H9 (cell line): ENCODE results near the gene FARS2. TPM values are rescaled to one million over a fixed set of nuclear protein-coding genes. Genes with fewer than 3 reads are reported as not detected.
"Not testable (repeated sequence)": the region's sequence is repeated elsewhere in the genome, so short reads cannot be mapped to it uniquely, and the experiment has no call there.

Source experiments
- DNase-seq: peaks from one replicate; pipeline ENCODE4 v3.0.0-alpha.2; 2017
- H2AFZ ChIP-seq: one replicate; pipeline ENCODE4 v1.6.1; 2013; ENCODE audit warnings: mild to moderate bottlenecking, low read length, control low read depth, moderate library complexity
- H2AK5ac ChIP-seq: 2 replicates; pipeline ENCODE4 v1.6.1; 2013; ENCODE audit warnings: low read length, control low read depth, mixed read lengths; ENCODE audit not compliant: insufficient read length
- H2BK120ac ChIP-seq: one replicate; pipeline ENCODE4 v1.6.1; 2013; ENCODE audit warnings: low read depth, mild to moderate bottlenecking, low read length, control low read depth, inconsistent platforms; ENCODE audit not compliant: poor library complexity, severe bottlenecking
- H2BK12ac ChIP-seq: 2 replicates; pipeline ENCODE4 v1.6.1; 2013; ENCODE audit warnings: low read length, control low read depth, mixed read lengths, low read depth; ENCODE audit not compliant: insufficient read length
- H2BK15ac ChIP-seq: 2 replicates; pipeline ENCODE4 v1.6.1; 2013; ENCODE audit warnings: low read depth, low read length, control low read depth
- H2BK20ac ChIP-seq: one replicate; pipeline ENCODE4 v1.6.1; 2013; ENCODE audit warnings: low read depth, mild to moderate bottlenecking, low read length, control low read depth, inconsistent platforms; ENCODE audit not compliant: poor library complexity, severe bottlenecking
- H2BK5ac ChIP-seq: 2 replicates; pipeline ENCODE4 v1.6.1; 2013; ENCODE audit warnings: low read length, control low read depth, mixed read lengths; ENCODE audit not compliant: insufficient read length
- H3K14ac ChIP-seq: 2 replicates; pipeline ENCODE4 v1.6.1; 2013; ENCODE audit warnings: low read length, control low read depth; ENCODE audit not compliant: insufficient read depth
- H3K18ac ChIP-seq: 2 replicates; pipeline ENCODE4 v1.6.1; 2013; ENCODE audit warnings: low read depth, mild to moderate bottlenecking, mixed read lengths, low read length, control low read depth; ENCODE audit not compliant: insufficient read length
- H3K23ac ChIP-seq: 2 replicates; pipeline ENCODE4 v1.6.1; 2013; ENCODE audit warnings: low read length, control low read depth, mixed read lengths, low read depth; ENCODE audit not compliant: insufficient read length
- H3K23me2 ChIP-seq: 2 replicates; pipeline ENCODE4 v1.6.1; 2013; ENCODE audit warnings: low read depth, mild to moderate bottlenecking, mixed read lengths, low read length, control low read depth; ENCODE audit not compliant: insufficient read length, poor library complexity, severe bottlenecking
- H3K27ac ChIP-seq: 2 replicates; pipeline ENCODE4 v1.5.1; 2013; ENCODE audit warnings: low read length, control low read depth, mixed read lengths, low read depth; ENCODE audit not compliant: insufficient read length
- H3K27me3 ChIP-seq: 2 replicates; pipeline ENCODE4 v1.6.1; 2013; ENCODE audit warnings: low read length, control low read depth, inconsistent platforms; ENCODE audit not compliant: insufficient read depth
- H3K4ac ChIP-seq: 2 replicates; pipeline ENCODE4 v1.6.1; 2013; ENCODE audit warnings: low read depth, mild to moderate bottlenecking, control low read depth, inconsistent platforms, low read length, moderate library complexity
- H3K4me1 ChIP-seq: 2 replicates; pipeline ENCODE4 v1.6.1; 2013; ENCODE audit warnings: low read length, control low read depth, inconsistent platforms; ENCODE audit not compliant: insufficient read depth
- H3K4me2 ChIP-seq: 2 replicates; pipeline ENCODE4 v1.6.1; 2013; ENCODE audit warnings: low read length, control low read depth, mixed read lengths; ENCODE audit not compliant: insufficient read length, insufficient read depth
- H3K56ac ChIP-seq: 2 replicates; pipeline ENCODE4 v1.6.1; 2013; ENCODE audit warnings: low read depth, mild to moderate bottlenecking, mixed read lengths, low read length, control low read depth; ENCODE audit not compliant: insufficient read length
- H3K79me1 ChIP-seq: 2 replicates; pipeline ENCODE4 v1.6.1; 2013; ENCODE audit warnings: low read depth, mild to moderate bottlenecking, moderate library complexity, low read length, control low read depth, inconsistent platforms; ENCODE audit not compliant: insufficient read depth, poor library complexity, severe bottlenecking
- H3K79me2 ChIP-seq: 2 replicates; pipeline ENCODE4 v1.6.1; 2013; ENCODE audit warnings: low read length, control low read depth, inconsistent platforms; ENCODE audit not compliant: insufficient read depth
- H3K9ac ChIP-seq: 2 replicates; pipeline ENCODE4 v1.6.1; 2013; ENCODE audit warnings: low read length, control low read depth, mixed read lengths; ENCODE audit not compliant: insufficient read length; ENCODE audit errors: extremely low read depth
- H3K9me3 ChIP-seq: one replicate; pipeline ENCODE4 v1.6.1; 2013; ENCODE audit warnings: low read depth, low read length, inconsistent platforms; ENCODE audit not compliant: control insufficient read depth
- H3T11ph ChIP-seq: one replicate; pipeline ENCODE4 v1.6.1; 2013; ENCODE audit warnings: mild to moderate bottlenecking, low read length, control low read depth, inconsistent platforms
- H4K20me1 ChIP-seq: one replicate; pipeline ENCODE4 v1.6.1; 2013; ENCODE audit not compliant: control insufficient read depth, insufficient read length, insufficient read depth
- H4K5ac ChIP-seq: 2 replicates; pipeline ENCODE4 v1.6.1; 2013; ENCODE audit warnings: low read depth, mild to moderate bottlenecking, mixed read lengths, low read length, control low read depth; ENCODE audit not compliant: insufficient read length
- H4K8ac ChIP-seq: replicated peaks from 2 replicates; pipeline ENCODE4 v1.6.1; 2013; ENCODE audit warnings: low read length, control low read depth, mixed read lengths, low read depth; ENCODE audit not compliant: insufficient read length
- H4K91ac ChIP-seq: 2 replicates; pipeline ENCODE4 v1.6.1; 2013; ENCODE audit warnings: low read depth, mild to moderate bottlenecking, moderate library complexity, mixed read lengths, low read length, control low read depth; ENCODE audit not compliant: insufficient read length
- H3K27ac Mint-ChIP-seq, 3 experiments: 2 replicates in 2 of 3; 3 replicates in 1 of 3; pipeline ENCODE4 v1.8.0; 2020 to 2021; ENCODE audit warnings: mixed read lengths in 3 of 3, mild to moderate bottlenecking in 1 of 3, moderate library complexity in 1 of 3
- H3K27me3 Mint-ChIP-seq: 2 replicates; pipeline ENCODE4 v1.8.0; 2021; ENCODE audit warnings: low read depth, mild to moderate bottlenecking, moderate library complexity, mixed read lengths
- H3K36me3 Mint-ChIP-seq, 3 experiments: 2 replicates in 2 of 3; 3 replicates in 1 of 3; pipeline ENCODE4 v1.8.0; 2020 to 2021; ENCODE audit warnings: low read depth in 3 of 3, mixed read lengths in 3 of 3; ENCODE audit not compliant: insufficient read depth in 1 of 3
- H3K4me1 Mint-ChIP-seq, 2 experiments: 2 replicates each; pipeline ENCODE4 v1.8.0; 2020; ENCODE audit warnings: mixed read lengths in 2 of 2
- H3K4me3 Mint-ChIP-seq, 2 experiments: 2 replicates in 1 of 2; 3 replicates in 1 of 2; pipeline ENCODE4 v1.8.0; 2020 to 2021; ENCODE audit warnings: mild to moderate bottlenecking in 2 of 2, mixed read lengths in 2 of 2, moderate library complexity in 1 of 2
- H3K9me3 Mint-ChIP-seq, 2 experiments: 2 replicates in 1 of 2; 3 replicates in 1 of 2; pipeline ENCODE4 v1.8.0; 2020; ENCODE audit warnings: mild to moderate bottlenecking in 2 of 2, mixed read lengths in 2 of 2, moderate library complexity in 1 of 2
- WGBS: extraction: QIAGEN DNeasy Blood & Tissue Kit; methylation state at CpG from one replicate; pipeline ENCODE4 v1.1.7; 2013; ENCODE audit warnings: missing lambda C conversion rate, low lambda C conversion rate, mixed read lengths; ENCODE audit not compliant: insufficient read length; ENCODE audit errors: extremely low coverage; 5-methylcytosine and 5-hydroxymethylcytosine counted together
- total RNA-seq: library from RNA; stranded (reverse); gene quantifications from 2 replicates; pipeline ENCODE4 v1.2.1, GENCODE V29; 2021
- TF ChIP-seq, protein P1 (sequence below): fragments of 200-600 bp; sonication (generic); conservative IDR thresholded peaks from 3 replicates; pipeline ENCODE4 v1.8.0; 2021; ENCODE audit warnings: antibody characterized with exemption, mild to moderate bottlenecking

Gene FARS2
- total RNA-seq, 1 experiment from 2014 or later = 8.5 TPM

DNA sequence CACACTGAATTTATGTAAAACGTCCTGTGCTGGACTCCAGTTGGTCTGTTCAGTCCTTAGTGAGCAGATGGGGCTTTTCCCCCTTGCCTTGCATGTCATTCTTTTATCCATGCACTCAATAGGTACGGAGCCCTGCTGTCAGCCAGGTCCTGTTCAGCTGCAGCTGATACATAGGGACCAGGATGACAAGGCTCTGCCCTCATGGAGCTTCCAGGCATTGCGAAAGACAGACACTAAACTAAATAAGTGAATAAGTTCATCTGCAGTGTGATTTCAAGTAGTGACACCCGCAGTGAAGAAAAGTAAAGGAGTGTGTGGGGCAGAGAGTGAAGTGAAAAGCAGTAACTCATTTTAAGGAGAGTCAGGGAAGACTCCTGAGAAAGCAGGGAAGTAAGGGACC, 421.2 kb downstream of the FARS2 start:
- H2BK120ac ChIP-seq = no peak overlapping the region
- no peak for DNase-seq
- H3K4ac ChIP-seq = no peak overlapping the region
- H4K5ac ChIP-seq = no peak overlapping the region
- peaks cover 0 to 3% (median 0%) of the 10 kb centered on the region in 3 experiments; a peak in 3 of 7 replicates for H3K36me3 Mint-ChIP-seq
- H4K8ac ChIP-seq = no peak overlapping the region
- no peak overlapping the region for H2BK20ac ChIP-seq
- H2AK5ac ChIP-seq = no peak overlapping the region
- no peaks in the 10 kb centered on the region for H3K79me2 ChIP-seq
- no peaks in the 10 kb centered on the region for H3K23me2 ChIP-seq
- no peak overlapping the region for H3K56ac ChIP-seq
- no peak overlapping the region for H3K27ac ChIP-seq
- no peak overlapping the region; a peak in 1 of 7 replicates for H3K27ac Mint-ChIP-seq
- peaks cover 2 to 3% of the 10 kb centered on the region in 2 experiments; a peak in 2 of 5 replicates for H3K9me3 Mint-ChIP-seq
- H2BK15ac ChIP-seq = no peak overlapping the region
- no peak overlapping the region for H2AFZ ChIP-seq
- TF ChIP-seq, protein P1, sequence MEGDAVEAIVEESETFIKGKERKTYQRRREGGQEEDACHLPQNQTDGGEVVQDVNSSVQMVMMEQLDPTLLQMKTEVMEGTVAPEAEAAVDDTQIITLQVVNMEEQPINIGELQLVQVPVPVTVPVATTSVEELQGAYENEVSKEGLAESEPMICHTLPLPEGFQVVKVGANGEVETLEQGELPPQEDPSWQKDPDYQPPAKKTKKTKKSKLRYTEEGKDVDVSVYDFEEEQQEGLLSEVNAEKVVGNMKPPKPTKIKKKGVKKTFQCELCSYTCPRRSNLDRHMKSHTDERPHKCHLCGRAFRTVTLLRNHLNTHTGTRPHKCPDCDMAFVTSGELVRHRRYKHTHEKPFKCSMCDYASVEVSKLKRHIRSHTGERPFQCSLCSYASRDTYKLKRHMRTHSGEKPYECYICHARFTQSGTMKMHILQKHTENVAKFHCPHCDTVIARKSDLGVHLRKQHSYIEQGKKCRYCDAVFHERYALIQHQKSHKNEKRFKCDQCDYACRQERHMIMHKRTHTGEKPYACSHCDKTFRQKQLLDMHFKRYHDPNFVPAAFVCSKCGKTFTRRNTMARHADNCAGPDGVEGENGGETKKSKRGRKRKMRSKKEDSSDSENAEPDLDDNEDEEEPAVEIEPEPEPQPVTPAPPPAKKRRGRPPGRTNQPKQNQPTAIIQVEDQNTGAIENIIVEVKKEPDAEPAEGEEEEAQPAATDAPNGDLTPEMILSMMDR = no peak
- no peaks in the 10 kb centered on the region for H3K27me3 ChIP-seq
- H3K9me3 ChIP-seq = no peaks in the 10 kb centered on the region
- no peak overlapping the region for H2BK12ac ChIP-seq
- peaks cover 10 to 13% of the 10 kb centered on the region in 2 experiments for H3K4me1 Mint-ChIP-seq
- no peak overlapping the region for H3K23ac ChIP-seq
- no peak overlapping the region for H3K4me2 ChIP-seq
- H3K27me3 Mint-ChIP-seq = no peaks in the 10 kb centered on the region
- WGBS = no CpG with 5 or more reads among the region's 4 CpGs
- H3K4me3 Mint-ChIP-seq = no peak overlapping the region
- H3T11ph ChIP-seq = no peak overlapping the region
- H3K4me1 ChIP-seq = peaks cover 11% of the 10 kb centered on the region
- no peak overlapping the region for H3K9ac ChIP-seq
- H4K91ac ChIP-seq = no peak overlapping the region
- no peak overlapping the region for H3K14ac ChIP-seq
- H4K20me1 ChIP-seq = no peaks in the 10 kb centered on the region
- no peak overlapping the region for H2BK5ac ChIP-seq
- no peaks in the 10 kb centered on the region for H3K79me1 ChIP-seq
- H3K18ac ChIP-seq = no peak overlapping the region

DNA sequence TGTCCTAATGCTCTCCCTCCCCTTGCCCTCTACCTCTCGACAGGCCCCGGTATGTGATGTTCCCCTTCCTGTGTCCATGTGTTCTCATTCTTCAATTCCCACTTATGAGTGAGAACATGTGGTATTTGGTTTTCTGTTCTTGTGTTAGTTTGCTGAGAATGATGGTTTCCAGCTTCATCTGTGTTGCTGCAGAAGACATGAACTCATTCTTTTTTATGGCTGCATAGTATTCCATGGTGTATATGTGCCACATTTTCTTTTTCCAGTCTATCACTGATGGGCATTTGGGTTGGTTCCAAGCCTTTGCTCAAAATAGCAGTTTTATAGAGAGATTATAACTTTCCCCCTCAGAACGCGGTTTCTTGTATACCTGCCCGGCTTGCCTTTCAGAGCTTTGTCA, 422.4 kb downstream of the FARS2 start:
- not testable (repeated sequence) for H3K4me2 ChIP-seq

More for the DNA sequence above, 422.4 kb downstream of the FARS2 start:
- peaks cover 10 to 13% of the 10 kb centered on the region in 2 experiments for H3K4me1 Mint-ChIP-seq
- not testable (repeated sequence) for H3K4ac ChIP-seq, H4K5ac ChIP-seq, H3K27ac ChIP-seq, H3T11ph ChIP-seq, H3K9ac ChIP-seq, H3K36me3 Mint-ChIP-seq, H4K91ac ChIP-seq, H2AFZ ChIP-seq, H3K4me3 Mint-ChIP-seq, H2AK5ac ChIP-seq, H3K56ac ChIP-seq, H3K23me2 ChIP-seq, H3K14ac ChIP-seq, H3K9me3 ChIP-seq, H2BK120ac ChIP-seq, H2BK15ac ChIP-seq, H3K27me3 Mint-ChIP-seq, H3K18ac ChIP-seq, H3K79me2 ChIP-seq, H2BK5ac ChIP-seq, H4K8ac ChIP-seq, DNase-seq, H3K27ac Mint-ChIP-seq, H2BK20ac ChIP-seq, H2BK12ac ChIP-seq, H3K9me3 Mint-ChIP-seq, H4K20me1 ChIP-seq, H3K79me1 ChIP-seq, H3K27me3 ChIP-seq, H3K23ac ChIP-seq
- H3K4me1 ChIP-seq = peaks cover 11% of the 10 kb centered on the region
- WGBS = no CpG with 5 or more reads among the region's 5 CpGs
